HepG2 (cell line): ENCODE data around the gene TEAD1. TPM values are rescaled to one million over a fixed set of nuclear protein-coding genes. Genes with fewer than 3 reads are reported as not detected.

Experiments used
- AGO1 ChIP-seq: fragments of 200-400 bp; formaldehyde crosslinking; IDR thresholded peaks from 2 replicates; pipeline ENCODE4 v1.6.1; 2017; ENCODE audit warnings: mild to moderate bottlenecking, low read depth, low read length, moderate library complexity; ENCODE audit not compliant: poor library complexity, severe bottlenecking
- ARNT ChIP-seq: fragments of 450-650 bp; IDR thresholded peaks from 2 replicates; pipeline ENCODE4 v1.6.1; 2017
- BCL6 ChIP-seq: IDR thresholded peaks from 2 replicates; pipeline ENCODE4 v1.6.1; 2016; ENCODE audit warnings: missing genetic modification reagents, missing compliant biosample characterization
- DDIT3 ChIP-seq: sonication (generic); formaldehyde crosslinking; IDR thresholded peaks from 2 replicates; pipeline ENCODE4 v1.4.0; 2020; ENCODE audit warnings: mild to moderate bottlenecking, missing genetic modification reagents
- HDAC2 ChIP-seq: sonication (generic); formaldehyde crosslinking; IDR thresholded peaks from 2 replicates; pipeline ENCODE4 v1.4.0; 2020; ENCODE audit warnings: missing genetic modification reagents
- IKZF5 ChIP-seq: IDR thresholded peaks from 2 replicates; pipeline ENCODE4 v1.6.1; 2018; ENCODE audit warnings: missing genetic modification reagents, mild to moderate bottlenecking, missing compliant biosample characterization
- ISL2 ChIP-seq: sonication (generic); formaldehyde crosslinking; IDR thresholded peaks from 2 replicates; pipeline ENCODE4 v1.5.0; 2020; ENCODE audit warnings: missing genetic modification reagents
- KDM4B ChIP-seq: sonication (generic); formaldehyde crosslinking; IDR thresholded peaks from 2 replicates; pipeline ENCODE4 v1.4.0; 2020; ENCODE audit warnings: missing genetic modification reagents
- KLF16 ChIP-seq, 2 experiments: sonication (generic) in 1 of 2; formaldehyde crosslinking in 1 of 2; IDR thresholded peaks; 2 replicates each; pipeline versions ENCODE4 v1.6.1 to v1.8.0; 2016 to 2023; ENCODE audit warnings: missing genetic modification reagents in 2 of 2, missing compliant biosample characterization in 1 of 2
- KMT2A ChIP-seq: sonication (generic); formaldehyde crosslinking; IDR thresholded peaks from 2 replicates; pipeline ENCODE4 v1.4.0; 2020; ENCODE audit warnings: missing genetic modification reagents
- MED8 ChIP-seq: sonication (generic); formaldehyde crosslinking; IDR thresholded peaks from 2 replicates; pipeline ENCODE4 v1.8.1; 2023; ENCODE audit warnings: mild to moderate bottlenecking, missing genetic modification reagents; ENCODE audit not compliant: insufficient replicate concordance
- NCOR1 ChIP-seq: fragments of 200-600 bp; sonication (generic); IDR thresholded peaks from 2 replicates; pipeline ENCODE4 v1.7.0; 2017; ENCODE audit warnings: antibody characterized with exemption, low read length, borderline replicate concordance
- POGZ ChIP-seq: sonication (generic); formaldehyde crosslinking; IDR thresholded peaks from 2 replicates; pipeline ENCODE4 v1.4.0; 2020; ENCODE audit warnings: mild to moderate bottlenecking, missing genetic modification reagents
- SAFB2 ChIP-seq: sonication (generic); formaldehyde crosslinking; IDR thresholded peaks from 2 replicates; pipeline ENCODE4 v1.5.1; 2020; ENCODE audit warnings: missing genetic modification reagents, low read depth, mild to moderate bottlenecking, borderline replicate concordance
- TBL1XR1 ChIP-seq: fragments of 150-350 bp; IDR thresholded peaks from 2 replicates; pipeline ENCODE4 v1.6.1; 2014; ENCODE audit warnings: borderline replicate concordance, low read length; ENCODE audit not compliant: partially characterized antibody
- TP53 ChIP-seq: sonication (generic); formaldehyde crosslinking; conservative IDR thresholded peaks from 2 replicates; pipeline ENCODE4 v1.4.0; 2020; ENCODE audit warnings: missing genetic modification reagents
- ZBTB8A ChIP-seq: sonication (generic); formaldehyde crosslinking; IDR thresholded peaks from 2 replicates; pipeline ENCODE4 v1.4.0; 2020; ENCODE audit warnings: mild to moderate bottlenecking, low read depth, missing genetic modification reagents, borderline replicate concordance
- ZFX ChIP-seq: sonication (generic); formaldehyde crosslinking; IDR thresholded peaks from 2 replicates; pipeline ENCODE4 v1.4.0; 2020; ENCODE audit warnings: mild to moderate bottlenecking, low read depth, missing genetic modification reagents, moderate library complexity
- ZMYM4 ChIP-seq: sonication (generic); formaldehyde crosslinking; IDR thresholded peaks from 2 replicates; pipeline ENCODE4 v1.8.1; 2023; ENCODE audit warnings: mild to moderate bottlenecking, missing genetic modification reagents
- ZNF142 ChIP-seq: sonication (generic); formaldehyde crosslinking; IDR thresholded peaks from 2 replicates; pipeline ENCODE4 v1.4.0; 2020; ENCODE audit warnings: missing genetic modification reagents
- ZNF614 ChIP-seq: IDR thresholded peaks from 2 replicates; pipeline ENCODE4 v1.6.1; 2018; ENCODE audit warnings: missing biosample characterization, missing genetic modification reagents, inconsistent platforms, borderline replicate concordance
- ZSCAN5A ChIP-seq: sonication (generic); formaldehyde crosslinking; IDR thresholded peaks from 2 replicates; pipeline ENCODE4 v1.8.0; 2022; ENCODE audit warnings: mild to moderate bottlenecking, missing genetic modification reagents, borderline replicate concordance
- ZSCAN9 ChIP-seq: IDR thresholded peaks from 2 replicates; pipeline ENCODE4 v1.6.1; 2016; ENCODE audit warnings: borderline replicate concordance
- polyA plus RNA-seq, 8 experiments: library from polyadenylated mRNA; depleted of rRNA in 3 of 8; stranded (reverse) in 7 of 8; unstranded in 1 of 8; fragments of >200 nt; fragmentation: Illumina TruSeq in 4 of 8; extraction: Trizol in 4 of 8; gene quantifications; 2 replicates each; pipeline versions ENCODE4 v1.2.1 to v1.2.3, GENCODE V29; 2011 to 2016; ENCODE audit warnings: low read depth in 4 of 8, missing spikeins in 1 of 8, mixed read lengths in 1 of 8; ENCODE audit not compliant: insufficient read depth in 1 of 8
- total RNA-seq, 5 experiments: library from RNA; depleted of rRNA; stranded (reverse); fragments of >200 nt; fragmentation: Illumina TruSeq; extraction: Trizol; gene quantifications; 2 replicates each; pipeline ENCODE4 v1.2.3, GENCODE V29; 2016; ENCODE audit warnings: low read depth in 1 of 5

TEAD1 gene
- total and polyA plus RNA-seq, 2 of the 13 experiments (the other 11 are each of a cell fraction or from before 2014, with no cell fraction given) = 20.1 to 30.5 TPM

- TF ChIP-seq DDIT3 (CRISPR knock-in tag) (no peak; the same call in 1 of the 2 replicates), IKZF5 (0 out of 2 replicates have a peak, but pooled peaks have one; percentile 42), POGZ (0 out of 2 replicates have a peak, but pooled peaks have one; percentile 40), SAFB2 (CRISPR knock-in tag) (no peak), ARNT (no peak), ZNF614 (no peak), MED8 (no peak), NCOR1 (peak; percentile 79), BCL6 (CRISPR knock-in tag) (peak; percentile 96), TP53 (CRISPR knock-in tag) (no peak), ZSCAN5A (CRISPR knock-in tag) (no peak), ZMYM4 (CRISPR knock-in tag) (0 out of 2 replicates have a peak, but pooled peaks have one; percentile 14), KLF16 (CRISPR knock-in tag; IDR thresholded peaks at IDR 0.05) (0 out of 4 replicates have a peak, but pooled peaks of 1 of the 2 experiments have one; percentile 19), HDAC2 (CRISPR knock-in tag) (peak; percentile 83), KMT2A (CRISPR knock-in tag) (peak; percentile 34; the same call in 1 of the 2 replicates), ZBTB8A (CRISPR knock-in tag) (no peak), TBL1XR1 (peak; percentile 94), ZSCAN9 (CRISPR knock-in tag) (no peak), KDM4B (0 out of 2 replicates have a peak, but pooled peaks have one; percentile 20), ISL2 (peak; percentile 52; the same call in 1 of the 2 replicates), ZFX (CRISPR knock-in tag) (peak; percentile 41; the same call in 1 of the 2 replicates), ZNF142 (CRISPR knock-in tag) (no peak), AGO1 (no peak)
Measured at GRCh38 chr11:12733091-12733490, 58.9 kb downstream of the TEAD1 start (continued).
